ENCODE results near the gene LRRC75B.
A peak's percentile ranks its signal among the peaks of the same experiment; 100 is the strongest.

LRRC75B gene

DNA sequence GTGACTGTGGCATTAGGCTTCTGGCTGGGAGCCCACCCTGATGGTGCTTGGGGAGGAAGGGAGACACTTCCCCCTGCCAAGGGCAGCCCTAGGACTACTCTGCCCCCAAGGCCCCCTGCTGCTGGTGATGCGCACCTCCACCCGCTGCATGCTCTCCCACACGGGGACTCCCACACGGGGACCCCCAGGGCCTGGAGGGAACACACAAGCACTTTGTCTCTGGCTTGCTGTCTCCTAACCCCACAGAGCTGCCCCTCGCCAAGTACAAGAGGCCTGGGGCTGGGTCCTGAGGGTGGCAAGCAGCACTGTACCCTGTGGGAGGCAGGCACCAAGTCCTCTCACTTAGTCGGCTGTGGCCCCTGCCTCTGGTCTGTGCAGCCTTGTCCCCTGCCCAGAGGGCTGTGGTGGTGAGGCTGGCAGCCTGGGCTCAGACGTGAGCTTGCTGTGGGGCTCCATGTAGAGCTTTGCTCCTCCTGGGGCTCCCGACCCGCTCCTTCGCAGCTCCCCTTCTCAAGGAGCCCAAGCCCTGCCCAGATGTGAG is 7.9 kb downstream of the LRRC75B start:
- no peak for DNase-seq

DNA sequence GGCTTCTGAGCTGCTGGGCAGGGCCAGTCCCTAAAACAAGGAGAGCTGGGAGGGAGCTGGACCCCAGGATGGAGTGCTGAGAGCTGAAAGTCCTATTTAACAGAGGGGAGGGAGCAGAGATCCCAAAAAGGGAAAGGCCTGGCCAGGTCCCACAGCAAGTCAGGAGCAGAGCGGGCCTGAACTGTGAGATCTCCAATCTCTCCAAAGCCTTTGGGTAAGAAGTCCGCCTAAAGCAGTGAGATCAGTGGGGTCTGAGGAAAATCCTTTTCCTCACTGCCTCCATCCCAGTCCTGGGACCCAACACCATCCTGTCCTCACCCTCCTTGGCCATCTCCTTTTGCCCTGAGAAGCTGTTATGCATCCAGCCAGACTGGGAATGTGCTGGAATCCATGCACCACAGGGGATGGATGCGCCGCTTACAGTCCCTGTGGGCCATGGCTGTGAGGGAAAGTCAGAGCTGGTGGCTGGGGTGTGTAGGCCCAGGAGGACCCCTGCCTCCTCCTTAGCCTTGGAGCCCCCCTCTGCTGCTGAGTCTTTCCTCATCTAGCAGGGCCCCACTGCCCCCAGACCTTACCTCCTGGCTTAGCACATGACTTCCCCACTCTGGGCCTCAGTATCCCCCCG is 8.6 kb downstream of the LRRC75B start:
- DNase-seq, result no peak

DNA sequence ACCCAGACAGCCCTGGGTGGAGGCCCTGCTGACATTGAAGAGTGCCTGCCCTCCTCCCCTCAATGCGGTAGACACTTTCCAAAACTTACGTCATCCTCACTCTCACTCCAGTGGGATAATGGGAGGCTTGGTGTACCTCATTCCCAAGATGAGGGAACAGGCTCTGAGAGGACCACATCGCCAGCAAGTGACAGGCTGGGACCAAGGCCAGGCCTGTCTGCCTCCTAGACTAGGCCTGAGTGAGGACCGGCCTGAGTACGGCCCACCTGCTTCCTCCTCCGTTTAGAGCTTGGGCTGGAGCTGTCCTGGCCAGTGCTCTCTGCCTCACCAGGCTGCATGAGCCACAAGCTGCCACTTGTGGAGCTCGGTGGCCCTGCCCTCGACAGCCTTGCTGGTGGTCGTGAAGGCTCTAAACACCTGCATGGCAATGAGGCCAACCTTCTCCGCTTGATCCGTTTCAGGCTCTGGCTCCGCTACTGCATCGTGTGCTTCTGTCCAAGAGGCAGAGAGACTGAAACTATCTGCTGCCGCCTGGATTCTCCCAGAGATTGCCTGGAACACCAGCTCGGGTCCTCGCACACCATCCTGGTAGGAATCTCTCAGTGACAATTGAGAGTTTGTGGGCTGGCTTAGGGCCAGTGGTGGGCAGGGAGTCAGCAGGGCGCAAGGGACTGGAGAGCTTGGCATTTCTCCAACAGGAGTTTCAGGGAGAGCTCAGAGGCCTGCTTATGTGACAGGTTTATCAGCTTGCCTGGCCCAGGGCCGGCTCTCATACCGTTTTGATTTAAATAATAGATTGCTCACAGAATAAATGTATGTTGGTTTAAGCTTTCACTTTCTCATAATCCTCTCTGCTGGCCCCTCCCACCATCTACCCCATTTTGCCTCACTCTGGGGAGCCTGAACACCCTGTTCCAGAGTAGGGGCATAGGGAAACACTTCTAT is 9.4 kb downstream of the LRRC75B start:
- peak in 1 of 2 experiments; percentile 20 for DNase-seq

DNA sequence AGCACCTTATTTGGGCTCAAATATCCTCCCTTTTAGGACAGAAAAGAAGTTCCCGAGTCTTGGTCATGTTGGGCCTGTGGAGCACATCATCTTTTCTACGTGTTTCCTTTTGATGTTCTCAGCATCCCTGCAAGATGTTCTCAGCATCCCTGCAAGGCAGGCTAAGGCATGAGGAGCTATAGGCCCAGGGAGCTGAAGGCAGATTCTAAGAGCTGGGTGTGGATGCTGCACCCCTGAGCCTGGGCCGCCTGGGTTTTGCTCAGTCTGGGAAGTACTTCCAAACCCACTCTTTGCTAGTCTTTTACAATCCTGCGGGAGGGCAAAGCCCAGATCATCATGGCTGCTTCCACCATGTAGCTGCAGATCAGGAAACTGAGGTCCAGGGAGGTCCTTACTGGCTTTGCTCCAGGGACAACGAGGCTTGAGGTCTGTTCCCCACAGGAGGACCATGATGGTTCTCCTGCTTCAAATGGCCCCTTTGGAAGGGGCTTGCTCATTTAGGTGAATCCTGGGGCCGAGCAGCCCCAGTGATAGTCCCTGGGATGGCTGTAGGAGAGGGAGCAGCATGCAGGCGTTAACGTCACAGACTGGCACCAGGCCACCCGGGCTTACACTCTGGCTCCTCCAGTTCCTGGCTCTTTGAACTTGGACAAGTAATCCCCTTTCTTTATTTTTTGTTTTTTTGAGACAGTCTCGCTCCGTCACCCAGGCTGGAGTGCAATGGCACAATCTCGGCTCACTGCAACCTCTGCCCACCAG is 10.6 kb downstream of the LRRC75B start:
- DNase-seq, result no peak

DNA sequence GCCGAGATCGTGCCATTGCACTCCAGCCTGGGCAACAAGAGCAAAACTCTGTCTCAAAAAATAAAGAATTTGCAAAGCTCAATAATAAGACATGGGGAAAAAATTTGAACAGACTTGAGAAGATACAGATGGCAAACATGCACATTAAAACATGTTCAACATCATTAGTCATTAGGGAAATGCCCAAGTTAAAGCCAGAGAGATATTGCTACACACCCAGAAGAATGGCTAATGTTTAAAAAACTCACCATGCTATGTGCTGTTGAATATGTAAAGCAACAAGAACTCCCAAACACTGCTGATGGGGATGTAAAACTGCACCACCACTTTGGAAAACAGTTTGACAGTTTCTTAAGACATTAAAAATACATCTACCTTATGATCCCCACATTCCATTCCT is 12.6 kb downstream of the LRRC75B start:
- no peak for DNase-seq

DNA sequence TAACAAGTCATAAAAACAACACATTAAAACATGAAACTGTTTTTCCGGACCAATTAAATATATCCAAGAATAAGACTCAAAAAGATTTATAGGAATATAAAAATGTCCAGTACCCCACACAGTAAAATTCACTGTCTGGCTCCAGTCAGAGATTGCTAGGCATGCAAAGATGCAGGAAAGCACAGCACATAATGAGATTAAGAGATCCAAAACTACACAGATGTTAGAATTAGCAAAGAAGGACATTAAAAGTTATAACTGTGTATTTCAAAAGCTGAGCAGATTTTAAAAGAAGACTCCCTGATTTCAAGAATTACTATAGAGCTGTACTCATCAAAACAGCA is 13.6 kb downstream of the LRRC75B start:
- DNase-seq, result no peak

DNA sequence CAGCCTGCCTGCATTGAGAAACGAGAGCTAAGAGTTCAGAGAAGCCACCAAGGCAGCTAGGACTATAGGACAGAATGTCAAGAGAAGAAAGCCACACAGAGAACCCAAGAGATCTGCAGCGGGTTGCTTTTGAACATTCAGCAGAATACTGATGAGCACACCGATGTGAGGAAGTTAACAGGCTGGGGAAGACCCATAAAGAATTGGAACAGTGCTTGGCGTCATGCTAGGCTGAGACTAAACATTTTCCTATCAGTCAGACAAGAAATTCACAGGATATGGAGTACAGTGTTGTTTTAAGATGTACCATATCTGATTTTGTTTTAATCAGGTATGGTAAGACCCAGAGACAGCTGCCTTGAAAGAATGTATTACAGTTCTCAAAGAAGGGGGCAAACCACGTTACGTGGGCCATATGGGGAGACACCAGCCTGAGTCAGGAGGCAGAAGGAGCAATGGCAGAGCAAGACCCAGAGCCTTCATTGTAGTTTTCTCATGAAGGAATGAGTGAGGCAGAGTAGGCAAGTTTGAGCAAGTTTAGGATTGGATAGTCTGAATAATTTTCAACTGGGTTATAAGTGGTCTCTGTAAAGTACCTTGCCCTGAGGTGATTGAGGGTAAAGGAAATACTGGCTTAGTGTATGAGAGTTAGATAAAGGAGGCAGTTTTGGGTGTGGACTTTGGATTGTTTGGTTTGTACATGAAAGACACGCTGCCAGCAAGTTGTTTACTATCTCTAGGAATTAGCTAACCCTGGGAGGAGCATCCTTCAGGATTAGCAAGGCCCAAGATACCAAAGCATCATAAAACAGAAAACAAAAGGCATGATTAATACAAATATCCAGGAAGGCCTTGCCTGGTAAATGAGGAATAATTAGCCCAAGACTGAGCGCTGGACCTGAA is 14.3 kb downstream of the LRRC75B start:
- DNase-seq, result no peak

DNA sequence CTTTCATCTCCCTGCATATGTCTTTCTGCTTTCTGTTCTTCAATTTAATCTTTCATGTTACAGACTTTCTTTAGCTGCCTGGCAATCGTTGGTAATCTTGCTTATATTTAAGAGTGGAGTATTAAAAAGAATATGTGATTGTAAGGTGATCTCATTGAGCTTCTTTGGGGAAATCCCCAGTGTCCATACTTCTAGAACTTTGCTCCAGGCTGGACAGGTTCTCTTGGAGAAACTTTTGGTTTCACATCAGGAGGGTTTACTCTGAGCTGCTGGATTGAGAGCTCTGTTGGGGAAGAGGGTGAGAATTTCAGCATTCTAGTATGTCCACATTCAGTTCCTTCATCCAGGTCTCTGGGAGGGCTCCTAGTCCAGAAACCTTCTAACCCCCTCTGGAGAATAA is 16.1 kb downstream of the LRRC75B start:
- no peak for DNase-seq

DNA sequence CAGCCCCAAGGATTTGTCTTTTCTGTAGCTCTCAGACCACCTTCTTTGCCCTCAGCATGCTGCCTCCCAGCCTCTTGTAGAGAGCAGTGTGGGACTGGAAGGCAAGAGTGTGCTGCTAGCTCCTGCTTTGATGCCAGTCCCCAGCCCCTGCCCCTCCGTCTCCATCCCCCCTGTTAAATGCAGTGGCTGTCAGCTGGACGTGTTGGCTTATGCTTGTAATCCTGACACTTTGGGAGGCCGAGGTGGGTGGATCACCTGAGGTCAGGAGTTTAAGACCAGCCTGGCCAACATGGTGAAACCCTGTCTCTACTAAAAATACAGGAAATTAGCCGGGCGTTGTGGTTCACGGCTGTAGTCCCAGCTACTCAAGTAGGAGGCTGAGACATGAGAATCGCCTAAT is 21.6 kb downstream of the LRRC75B start:
- no peak for DNase-seq

DNA sequence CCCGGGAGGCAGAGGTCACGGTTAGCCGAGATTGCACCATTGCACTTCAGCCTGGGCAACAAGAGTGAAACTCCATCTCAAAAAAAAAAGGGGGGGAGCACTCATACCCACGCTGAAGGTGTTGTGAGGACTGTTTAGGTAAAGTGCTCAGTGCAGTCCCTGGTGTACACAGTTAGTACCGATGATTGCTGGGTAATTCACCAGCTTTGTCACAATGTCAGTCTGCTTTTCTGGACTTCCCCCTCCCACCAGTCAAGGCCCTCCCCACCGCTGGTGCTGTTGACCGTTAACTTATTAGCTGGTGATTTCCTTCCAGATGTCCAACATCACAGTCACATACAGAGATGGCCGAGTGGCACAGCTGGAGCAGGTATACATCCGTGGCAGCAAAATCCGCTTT is 25.2 kb downstream of the LRRC75B start:
- DNase-seq, result no peak

DNA sequence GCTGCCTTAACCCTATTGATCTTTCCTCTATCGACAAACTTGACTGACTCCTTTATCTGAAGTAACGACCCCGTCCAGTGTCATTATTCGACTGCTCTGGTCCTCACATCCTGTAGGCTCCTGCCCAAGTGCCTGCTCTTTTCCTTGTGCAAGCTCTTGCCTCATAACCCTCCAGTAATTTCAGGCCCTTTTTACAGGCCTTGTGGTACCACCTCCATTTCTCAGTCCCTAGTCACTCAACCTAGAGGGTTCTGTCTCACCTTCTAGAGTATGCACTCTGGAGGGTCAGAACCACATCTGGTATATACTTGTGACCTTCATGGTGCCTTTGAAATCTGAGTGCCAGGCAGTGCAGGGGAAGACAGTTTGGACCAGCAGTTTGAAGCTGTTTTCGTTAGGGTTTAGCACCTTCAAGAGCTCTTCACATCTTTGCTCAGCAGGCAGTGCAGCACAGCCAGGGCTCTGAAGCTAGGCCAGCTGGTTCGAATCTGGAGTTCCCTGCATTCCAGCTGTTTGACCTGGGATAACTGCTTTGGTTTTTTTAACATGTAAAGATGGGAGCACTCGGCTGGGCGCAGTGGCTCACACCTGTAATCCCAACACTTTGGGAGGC is 25.9 kb downstream of the LRRC75B start:
- no peak for DNase-seq

DNA sequence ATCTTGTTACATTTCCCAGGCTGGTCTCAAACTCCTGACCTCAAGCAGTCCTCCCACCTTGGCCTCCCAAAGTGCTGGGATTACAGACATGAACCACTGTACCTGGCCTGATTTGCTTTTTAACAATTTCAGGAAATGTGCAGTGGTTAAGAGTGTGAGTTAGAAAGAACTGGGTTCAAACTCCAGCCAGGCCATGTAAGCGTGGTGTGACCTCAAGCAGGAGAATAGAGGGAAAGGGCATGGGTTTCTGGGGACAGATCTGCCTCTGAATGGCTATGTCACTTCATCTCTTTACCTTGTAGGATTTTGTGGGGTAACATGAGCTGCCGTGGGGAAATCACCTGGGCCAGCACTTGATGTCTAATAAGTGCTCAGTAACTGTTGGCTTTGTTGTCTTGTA is 27.8 kb downstream of the LRRC75B start:
- DNase-seq, result no peak

DNA sequence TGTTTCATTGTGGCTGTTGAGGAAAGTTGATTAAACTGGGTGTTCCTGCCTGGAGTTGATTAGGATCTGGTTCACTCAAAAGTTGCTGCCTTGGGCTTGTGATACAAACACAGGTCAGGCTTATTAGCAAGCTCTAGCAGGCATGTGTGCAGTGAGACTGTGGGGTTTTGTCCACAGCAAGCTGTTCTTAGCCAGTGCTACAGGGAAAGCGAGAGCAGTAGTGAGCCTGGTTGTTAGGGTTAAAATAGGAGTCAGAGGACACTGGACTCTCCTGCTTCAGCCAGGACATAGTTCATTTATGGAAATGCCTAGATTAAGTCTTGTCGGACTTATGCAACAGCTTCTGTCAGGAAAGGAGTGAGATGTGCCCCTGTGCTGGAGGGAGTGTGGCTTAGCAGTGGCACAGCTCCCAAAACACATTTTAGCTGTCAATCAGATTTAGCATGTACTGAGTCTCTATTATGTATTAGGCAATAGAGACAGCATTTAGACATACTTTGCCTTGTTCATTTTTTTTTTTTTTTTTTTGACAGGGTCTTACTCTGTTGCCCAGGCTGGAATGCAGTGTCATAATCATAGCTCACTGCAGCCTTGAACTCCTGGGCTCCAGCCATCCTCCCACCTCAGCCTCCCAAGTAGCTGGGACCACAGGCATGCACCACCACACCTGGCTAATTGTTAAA is 28.4 kb downstream of the LRRC75B start:
- DNase-seq, result no peak

DNA sequence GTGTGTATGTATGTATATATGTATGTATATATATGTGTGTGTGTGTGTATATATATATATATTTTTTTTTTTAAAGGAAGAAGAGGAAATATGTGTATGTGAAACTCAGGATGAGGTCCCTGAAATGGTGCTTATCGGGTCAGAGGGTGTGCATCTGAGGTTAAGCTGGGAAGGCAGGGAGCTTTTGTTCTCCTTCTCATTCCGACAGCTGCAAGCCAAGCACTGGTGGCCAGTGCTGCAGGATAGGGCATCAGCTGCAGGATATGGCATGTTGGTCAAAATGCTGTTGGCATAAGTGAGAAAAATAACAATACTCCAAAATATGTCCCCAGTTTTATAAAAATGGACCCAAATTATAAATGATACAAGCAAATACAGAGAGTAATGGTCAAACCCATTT is 29.6 kb downstream of the LRRC75B start:
- DNase-seq, result no peak

DNA sequence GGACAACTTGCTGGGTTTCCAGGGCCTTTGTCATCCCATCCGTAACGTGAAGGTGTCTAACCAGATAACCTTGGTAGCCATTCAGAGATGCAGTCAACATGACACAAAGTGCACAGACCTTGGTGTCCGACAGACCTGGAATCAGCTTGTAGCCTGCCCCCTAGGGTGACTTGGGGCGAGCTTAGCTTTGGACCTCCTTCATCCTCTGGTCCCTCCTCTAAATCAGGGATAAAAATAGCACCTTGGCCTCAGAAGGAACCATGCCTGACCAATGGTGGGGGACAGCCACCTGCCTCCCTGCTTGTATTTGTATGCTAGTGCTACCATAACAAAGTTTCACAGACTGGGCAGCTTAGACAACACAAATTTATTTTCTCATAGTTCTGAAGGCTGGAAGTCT is 33.4 kb downstream of the LRRC75B start:
- DNase-seq, result no peak

DNA sequence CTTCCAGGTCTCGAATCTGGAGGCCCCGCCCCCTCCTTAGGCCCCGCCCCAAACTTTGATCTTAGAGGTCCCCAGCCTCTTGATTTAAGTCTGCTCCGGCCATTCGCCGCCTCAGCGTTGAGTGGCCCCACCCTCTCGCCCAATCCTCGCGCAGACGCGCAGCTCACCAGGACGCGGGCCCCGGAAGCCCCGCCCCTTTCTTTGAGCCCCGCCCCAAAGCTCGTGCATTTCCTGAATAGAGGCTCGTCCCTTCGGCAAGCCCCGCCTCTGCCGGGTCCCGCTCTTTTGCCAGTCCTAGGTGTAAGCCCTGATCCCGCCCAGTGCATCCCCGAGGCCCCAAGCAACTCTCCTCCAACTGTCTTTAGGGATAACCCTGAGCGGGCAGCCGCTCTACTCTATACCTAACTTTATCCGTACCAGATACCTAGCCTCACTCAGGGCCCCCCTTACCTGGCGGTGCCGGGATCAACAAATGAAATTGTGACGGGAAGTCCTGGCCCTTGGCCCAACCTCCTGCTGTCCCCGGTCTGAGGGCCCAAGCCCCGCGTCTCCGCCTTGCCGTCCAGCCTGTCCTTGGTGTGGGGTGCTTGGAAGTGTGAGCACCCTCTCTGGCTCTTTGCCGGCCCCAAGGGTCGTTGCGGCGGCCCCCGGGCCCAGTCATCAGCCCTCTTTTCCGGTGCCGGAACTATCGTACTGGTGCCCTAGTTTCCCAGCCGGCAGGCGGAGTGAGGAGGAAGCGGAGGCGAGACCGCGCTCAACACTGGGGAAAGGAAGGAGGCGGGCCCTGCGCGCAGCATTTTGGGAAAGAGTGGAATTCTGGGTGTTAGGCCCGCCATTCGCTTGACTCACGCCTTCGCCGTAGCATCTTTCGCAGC is 37.5 kb downstream of the LRRC75B start, which contains the start of gene SNRPD3:
TSS of gene SNRPD3 (plus strand) at position 835 of the 875 bp plus-strand sequence. CDS start 1,676 bp downstream, outside the sequence.
- peak; percentile 92 to 97 for DNase-seq

DNA sequence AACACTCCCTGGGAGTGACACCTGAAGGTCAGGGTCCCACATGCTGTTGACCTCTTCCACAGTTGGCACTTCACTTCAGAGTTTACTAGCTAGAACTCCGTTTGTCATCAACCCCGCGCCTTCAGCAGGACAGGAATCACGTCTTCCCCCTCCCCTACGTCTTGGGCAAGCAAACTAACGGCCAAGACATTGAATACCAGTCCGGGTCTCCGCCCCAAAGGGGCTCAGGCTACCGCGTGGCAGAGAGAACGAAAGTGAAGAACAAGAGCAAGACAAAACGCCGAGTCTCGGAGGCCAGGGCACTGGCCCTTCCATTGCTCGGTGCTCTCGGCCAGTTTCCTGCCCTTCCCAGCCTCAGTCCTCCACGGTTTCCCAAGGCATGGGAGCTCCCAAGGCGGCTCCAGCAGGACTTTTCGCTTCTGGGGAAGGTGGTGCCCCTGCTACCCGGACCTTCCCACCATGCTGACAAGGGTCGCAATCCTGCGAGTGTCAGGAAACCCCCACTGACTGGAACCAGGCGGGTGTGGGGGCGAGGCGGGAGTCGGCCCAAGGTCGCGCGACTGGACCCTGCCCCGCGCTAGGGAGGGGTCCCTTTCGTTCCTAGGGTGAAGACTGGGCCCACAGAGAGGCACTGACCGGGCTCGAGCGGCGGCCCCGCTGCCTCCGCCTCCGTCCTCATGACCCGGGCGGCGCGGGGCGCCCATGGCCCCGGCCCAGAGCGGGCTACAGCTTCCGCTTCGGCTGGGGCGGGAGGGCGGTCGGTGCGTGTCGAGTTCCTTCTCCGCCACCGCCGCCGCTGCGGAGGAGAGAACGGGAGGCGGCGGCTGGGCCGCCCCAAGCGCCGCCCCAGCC is 38.3 kb downstream of the LRRC75B start, which contains the start of gene GUCD1:
TSS of gene GUCD1 (minus strand) at position 826 of the 852 bp plus-strand sequence. CDS start at position 679, 147 bp downstream.
- DNase-seq, result peak in 1 of 2 experiments; percentile 33

DNA sequence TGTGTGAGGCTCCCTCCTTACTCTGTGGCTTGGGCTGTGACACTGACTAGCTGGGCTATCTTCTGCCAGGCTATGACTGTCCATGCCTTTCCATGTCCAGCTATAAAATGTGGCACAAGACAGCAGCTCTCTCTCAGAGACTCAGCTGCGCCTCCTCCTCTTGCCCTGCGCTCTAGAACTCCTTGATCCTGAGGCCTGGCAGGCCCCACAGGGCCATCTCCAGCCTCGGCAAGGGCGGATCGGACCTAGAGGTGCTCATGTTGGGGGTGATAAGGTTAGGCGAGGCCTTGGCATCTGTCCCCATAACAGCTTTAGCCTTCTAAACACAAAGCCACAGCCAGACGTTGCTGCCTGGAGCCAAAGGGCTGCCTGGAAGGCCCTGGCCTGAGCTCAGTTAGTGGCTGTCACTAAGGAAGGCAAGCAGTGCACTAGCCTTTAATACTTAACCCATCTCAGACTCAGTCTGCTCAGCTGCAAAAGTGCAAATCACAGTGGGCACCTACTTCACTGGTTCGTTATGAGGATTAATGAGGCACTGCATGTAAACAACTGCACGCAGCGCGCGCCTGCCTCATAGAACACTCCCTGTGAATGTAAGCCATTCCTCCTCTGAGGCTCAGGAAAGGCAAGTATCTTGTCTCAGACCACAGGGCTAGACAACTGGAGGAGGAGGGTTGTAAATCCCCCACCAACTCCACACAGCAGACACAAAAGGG is 39.1 kb downstream of the LRRC75B start:
- DNase-seq, result no peak
